SU-DHL-6 (cell line): ENCODE results near the gene MELK.

Experiments
- H2AFZ ChIP-seq: fragments of 200-600 bp; sonication (generic); 2 replicates; pipeline ENCODE4 v1.6.1; 2014; ENCODE audit warnings: low read depth, mild to moderate bottlenecking, moderate library complexity, mixed read lengths, antibody characterized with exemption, low read length; ENCODE audit not compliant: severe bottlenecking
- H3F3A ChIP-seq: fragments of 200-600 bp; shearing (Covaris generic); 2 replicates; pipeline ENCODE4 v1.6.0; 2016; ENCODE audit warnings: antibody characterized with exemption, mild to moderate bottlenecking; ENCODE audit not compliant: insufficient read depth
- H3K27ac ChIP-seq: fragments of 200-600 bp; sonication (generic); 2 replicates; pipeline ENCODE4 v1.5.1; 2016; ENCODE audit warnings: low read depth, mild to moderate bottlenecking, low read length, moderate library complexity, mixed read lengths
- H3K27me3 ChIP-seq: fragments of 200-600 bp; sonication (generic), shearing (Covaris generic); 2 replicates; pipeline ENCODE4 v1.6.0; 2014; ENCODE audit warnings: mild to moderate bottlenecking, low read length
- H3K36me3 ChIP-seq: fragments of 200-600 bp; sonication (generic); 2 replicates; pipeline ENCODE4 v1.6.1; 2014; ENCODE audit warnings: mild to moderate bottlenecking, low read length, mixed read lengths
- H3K4me2 ChIP-seq: fragments of 300-600, 200-600 bp; shearing (Covaris generic), sonication (generic); 2 replicates; pipeline ENCODE4 v1.6.0; 2014; ENCODE audit warnings: low read length, low read depth, mild to moderate bottlenecking; ENCODE audit not compliant: poor library complexity, severe bottlenecking
- H3K4me3 ChIP-seq: fragments of 200-600 bp; sonication (generic); 2 replicates; pipeline ENCODE4 v1.5.1; 2014; ENCODE audit warnings: antibody characterized with exemption, low read length, mild to moderate bottlenecking, mixed read lengths; ENCODE audit not compliant: insufficient read depth, poor library complexity, severe bottlenecking
- H3K79me2 ChIP-seq: fragments of 200-600 bp; sonication (generic); 2 replicates; pipeline ENCODE4 v1.6.1; 2014; ENCODE audit warnings: mild to moderate bottlenecking, low read length, moderate library complexity; ENCODE audit not compliant: insufficient read depth
- H3K9ac ChIP-seq: fragments of 200-600 bp; sonication (generic); 2 replicates; pipeline ENCODE4 v1.7.0; 2014; ENCODE audit warnings: mild to moderate bottlenecking, low read length
- H3K9me2 ChIP-seq: fragments of 200-600 bp; sonication (generic); replicated peaks from 2 replicates; pipeline ENCODE4 v1.6.1; 2014; ENCODE audit warnings: low read length; ENCODE audit not compliant: insufficient read depth
- H3K9me3 ChIP-seq: fragments of 200-600 bp; sonication (generic); 2 replicates; pipeline ENCODE4 v1.6.1; 2014; ENCODE audit warnings: low read length, mixed read lengths; ENCODE audit not compliant: insufficient read depth
- H4K20me1 ChIP-seq: fragments of 200-600 bp; sonication (generic); 2 replicates; pipeline ENCODE4 v1.6.1; 2014; ENCODE audit warnings: low read depth, mild to moderate bottlenecking, antibody characterized with exemption, low read length, moderate library complexity, mixed read lengths
- CTCF ChIP-seq: fragments of 200-600 bp; sonication (generic); IDR thresholded peaks from one replicate; pipeline ENCODE4 v1.5.1; 2017; ENCODE audit warnings: antibody characterized with exemption, mild to moderate bottlenecking, low read length, moderate library complexity; ENCODE audit not compliant: insufficient read depth, poor library complexity, severe bottlenecking
- EZH2phosphoT487 ChIP-seq: fragments of 200-600 bp; sonication (generic), shearing (Covaris generic); conservative IDR thresholded peaks from 2 replicates; pipeline ENCODE4 v1.6.1; 2018; ENCODE audit warnings: mild to moderate bottlenecking, antibody characterized with exemption, low read length, moderate library complexity, mixed read lengths

Gene MELK

DNA sequence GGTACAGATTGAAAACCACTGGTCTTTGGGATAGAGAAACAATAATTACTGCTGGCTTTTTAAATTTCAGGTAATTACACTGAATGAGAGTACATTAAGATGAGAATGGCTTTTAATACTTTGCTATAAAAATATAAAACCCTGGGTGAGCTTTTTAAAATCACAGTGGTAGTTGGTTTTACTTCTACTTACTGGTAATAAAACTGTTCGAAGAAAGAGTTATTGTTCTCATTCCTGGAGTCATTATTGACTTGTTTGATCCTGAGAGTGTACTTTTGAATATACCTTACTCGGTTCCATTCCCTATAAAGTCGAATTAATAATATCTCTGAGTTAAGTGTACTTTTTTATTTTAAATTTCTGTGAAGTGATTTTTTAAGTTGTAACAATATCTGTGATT is 21.5 kb downstream of the MELK start:
- Histone ChIP-seq H3K9me3 (no peaks in the 10 kb centered on the region), H3K79me2 (peaks cover 58% of the 10 kb centered on the region), H3K4me3 (no peak overlapping the region), H3K36me3 (peaks cover 64% of the 10 kb centered on the region), H2AFZ (no peak overlapping the region), H4K20me1 (peaks cover 7% of the 10 kb centered on the region), H3K9me2 (no peaks in the 10 kb centered on the region), H3F3A (peaks cover 16% of the 10 kb centered on the region; the same call in 1 of the 2 replicates), H3K27me3 (no peaks in the 10 kb centered on the region), H3K27ac (no peak overlapping the region), H3K4me2 (no peak overlapping the region), H3K9ac (no peak overlapping the region)
- TF ChIP-seq EZH2phosphoT487 (no peak), CTCF (no peak)

GRCh38 chr9:36597412-36598178 is 24.9 kb downstream of the MELK start:
- no peak overlapping the region for H3K4me3 ChIP-seq
- no peak overlapping the region for H2AFZ ChIP-seq
- no peaks in the 10 kb centered on the region; the same call in none of the 2 replicates for H4K20me1 ChIP-seq
- H3K9ac ChIP-seq: no peak overlapping the region
- peaks cover 60% of the 10 kb centered on the region for H3K36me3 ChIP-seq
- TF ChIP-seq CTCF: no peak
- TF ChIP-seq EZH2phosphoT487: no peak
- peaks cover 32% of the 10 kb centered on the region for H3K79me2 ChIP-seq
- peaks cover 22% of the 10 kb centered on the region; the same call in 1 of the 2 replicates for H3F3A ChIP-seq
- no peaks in the 10 kb centered on the region for H3K9me2 ChIP-seq
- H3K4me2 ChIP-seq: no peak overlapping the region
- no peaks in the 10 kb centered on the region for H3K27me3 ChIP-seq
- H3K27ac ChIP-seq: no peak overlapping the region
- H3K9me3 ChIP-seq: no peaks in the 10 kb centered on the region

GRCh38 chr9:36598273-36598672 is 25.6 kb downstream of the MELK start:
- Histone ChIP-seq H2AFZ (no peak overlapping the region), H3K4me3 (no peak overlapping the region), H3K4me2 (no peak overlapping the region), H3K79me2 (peaks cover 32% of the 10 kb centered on the region), H3K9me3 (no peaks in the 10 kb centered on the region), H3K27me3 (no peaks in the 10 kb centered on the region), H3K9ac (no peak overlapping the region), H3K36me3 (peaks cover 59% of the 10 kb centered on the region), H3K9me2 (no peaks in the 10 kb centered on the region), H4K20me1 (no peaks in the 10 kb centered on the region; the same call in 1 of the 2 replicates), H3F3A (peaks cover 15% of the 10 kb centered on the region; the same call in 1 of the 2 replicates), H3K27ac (no peak overlapping the region)
- TF ChIP-seq CTCF (no peak), EZH2phosphoT487 (no peak)
